Epidermal melanocyte (primary cell): ENCODE data around the gene GATAD2A.

Source experiments
- DNase-seq: peaks from one replicate; pipeline ENCODE4 v3.0.0; 2011; ENCODE audit warnings: low spot score; ENCODE audit not compliant: insufficient read length

The GATAD2A gene

GRCh38 chr19:19507354-19507753 lies 101.9 kb downstream of the GATAD2A start:
- DNase-seq, result no peak

DNA sequence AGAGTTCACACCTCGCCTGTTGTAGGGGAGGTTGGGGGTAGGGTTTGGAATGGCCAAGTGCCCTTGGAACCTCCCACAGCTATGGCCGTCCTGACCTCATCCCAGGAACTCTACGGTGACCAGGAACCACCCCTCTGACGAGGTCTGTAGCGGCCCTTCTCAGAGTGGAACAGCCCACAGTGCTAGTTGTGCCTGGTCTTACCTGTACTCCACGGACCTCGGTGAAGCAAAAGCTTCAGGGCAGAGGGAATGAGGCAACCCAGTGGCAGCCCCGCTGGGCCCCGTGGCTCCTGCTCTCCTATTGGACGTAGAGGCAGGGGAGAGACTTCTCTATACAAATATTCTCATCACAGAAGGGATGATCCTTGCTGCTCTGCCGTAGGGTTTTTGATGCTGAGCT lies 102.7 kb downstream of the GATAD2A start:
- DNase-seq, result no peak

DNA sequence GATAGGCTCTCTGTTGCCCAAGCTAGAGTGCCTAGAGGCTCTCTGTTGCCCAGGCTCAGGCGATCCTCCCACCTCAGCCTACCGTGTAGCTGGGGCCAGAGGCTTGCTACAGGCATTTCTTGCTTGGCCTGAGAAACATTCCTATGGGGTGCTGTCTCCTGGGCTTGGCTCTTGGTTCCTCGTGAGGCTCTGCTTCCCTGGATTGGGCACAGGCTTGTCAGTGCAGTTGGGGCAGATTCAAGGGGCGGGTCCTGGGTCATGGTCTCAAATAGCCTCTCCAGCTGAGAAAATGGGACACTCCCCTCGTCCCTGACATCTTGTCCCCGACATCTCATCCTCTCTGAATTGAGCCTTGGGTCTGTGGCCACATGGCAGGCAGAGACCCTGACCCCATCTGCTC lies 105.0 kb downstream of the GATAD2A start:
- DNase-seq, result no peak

DNA sequence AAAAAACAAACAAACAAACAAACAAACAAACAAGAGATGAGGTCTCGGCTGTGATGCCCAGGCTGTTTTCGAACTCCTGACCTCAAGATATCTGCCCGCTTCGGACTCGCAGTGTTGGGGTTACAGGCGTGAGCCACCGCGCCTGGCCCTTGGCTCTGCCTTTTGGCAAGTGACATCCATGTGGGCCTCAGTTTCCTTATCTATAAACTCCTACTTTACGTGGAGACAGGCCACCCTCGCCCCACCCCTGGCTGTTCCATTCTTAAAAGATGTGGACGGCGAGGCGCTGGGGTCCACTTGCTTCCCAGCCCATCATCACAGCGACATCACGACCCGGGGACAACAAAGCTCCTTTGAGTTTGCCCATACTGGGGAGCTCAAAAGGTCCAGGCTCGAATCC lies 108.2 kb downstream of the GATAD2A start:
- DNase-seq, result no peak

- no peak for DNase-seq
Measured at GRCh38 chr19:19514215-19514657, 108.8 kb downstream of the GATAD2A start.

DNA sequence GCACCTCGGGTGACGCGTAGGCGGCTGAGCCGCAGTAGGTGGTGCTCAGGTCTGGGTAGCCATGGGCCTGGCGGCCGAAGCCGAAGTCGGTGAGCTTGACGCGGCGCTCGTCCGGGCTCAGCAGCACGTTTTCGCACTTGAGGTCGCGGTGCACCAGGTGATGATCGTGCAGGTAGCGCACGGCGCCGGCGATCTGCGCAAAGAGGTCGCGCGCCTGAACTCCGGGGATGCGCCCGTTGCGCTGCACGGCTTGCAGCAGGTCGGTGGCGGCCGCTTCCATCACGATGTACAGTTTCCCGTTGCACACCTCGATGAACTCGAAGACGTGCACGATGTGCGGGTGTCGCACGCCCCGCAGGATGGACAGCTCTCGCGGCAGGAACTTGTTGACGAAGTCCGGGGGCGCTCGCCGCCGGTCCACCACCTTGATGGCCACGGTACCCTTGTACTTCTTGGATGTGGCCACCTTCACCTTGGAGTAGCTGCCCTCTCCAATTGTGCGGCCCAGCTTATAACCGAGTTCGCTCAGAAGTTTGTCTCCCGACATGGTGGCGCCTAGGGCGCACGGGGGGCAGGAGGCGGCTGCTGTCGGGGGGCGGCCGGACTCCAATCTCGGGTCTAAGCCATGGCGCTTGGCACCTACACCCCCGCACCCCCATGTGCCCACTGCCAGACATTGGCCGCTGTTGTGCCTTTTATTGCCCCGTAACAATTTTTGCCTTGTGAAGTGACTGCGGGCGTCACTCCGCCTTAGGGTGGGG lies 109.6 kb downstream of the GATAD2A start, which contains the start of gene TSSK6:
TSSK6 (minus strand) TSS at position 668 of the 761 bp plus-strand sequence; CDS start at position 547, 121 bp downstream.
- DNase-seq, result no peak

- DNase-seq, result peak; percentile 97
Measured at GRCh38 chr19:19515642-19516519, 110.4 kb downstream of the GATAD2A start, which contains the start of gene NDUFA13. TSS of gene NDUFA13 (plus strand) at chr19:19516225. CDS start at chr19:19516239, 14 bp downstream.

DNA sequence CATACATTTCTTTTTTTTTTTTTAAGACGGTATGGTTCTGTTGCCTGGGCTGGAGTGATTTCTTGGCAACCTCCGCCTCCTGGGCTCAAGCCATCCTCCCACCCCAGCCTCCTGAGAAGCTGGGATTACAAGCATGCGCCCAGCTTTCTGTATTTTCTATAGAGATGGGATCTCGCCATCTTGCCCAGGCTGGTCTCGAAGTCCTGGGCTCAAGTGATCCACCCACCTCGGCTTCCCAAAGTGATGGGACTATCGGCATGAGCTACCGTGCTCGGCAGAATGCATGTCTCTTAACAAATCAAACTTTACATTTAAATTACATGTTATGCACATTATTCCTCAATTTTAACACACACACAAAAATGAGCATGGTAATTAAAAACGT lies 111.8 kb downstream of the GATAD2A start:
- no peak for DNase-seq

GRCh38 chr19:19520989-19521388 lies 115.5 kb downstream of the GATAD2A start:
- no peak for DNase-seq

GRCh38 chr19:19523177-19523576 lies 117.7 kb downstream of the GATAD2A start:
- no peak for DNase-seq

- no peak for DNase-seq
Measured at GRCh38 chr19:19524053-19524452, 118.6 kb downstream of the GATAD2A start.

DNA sequence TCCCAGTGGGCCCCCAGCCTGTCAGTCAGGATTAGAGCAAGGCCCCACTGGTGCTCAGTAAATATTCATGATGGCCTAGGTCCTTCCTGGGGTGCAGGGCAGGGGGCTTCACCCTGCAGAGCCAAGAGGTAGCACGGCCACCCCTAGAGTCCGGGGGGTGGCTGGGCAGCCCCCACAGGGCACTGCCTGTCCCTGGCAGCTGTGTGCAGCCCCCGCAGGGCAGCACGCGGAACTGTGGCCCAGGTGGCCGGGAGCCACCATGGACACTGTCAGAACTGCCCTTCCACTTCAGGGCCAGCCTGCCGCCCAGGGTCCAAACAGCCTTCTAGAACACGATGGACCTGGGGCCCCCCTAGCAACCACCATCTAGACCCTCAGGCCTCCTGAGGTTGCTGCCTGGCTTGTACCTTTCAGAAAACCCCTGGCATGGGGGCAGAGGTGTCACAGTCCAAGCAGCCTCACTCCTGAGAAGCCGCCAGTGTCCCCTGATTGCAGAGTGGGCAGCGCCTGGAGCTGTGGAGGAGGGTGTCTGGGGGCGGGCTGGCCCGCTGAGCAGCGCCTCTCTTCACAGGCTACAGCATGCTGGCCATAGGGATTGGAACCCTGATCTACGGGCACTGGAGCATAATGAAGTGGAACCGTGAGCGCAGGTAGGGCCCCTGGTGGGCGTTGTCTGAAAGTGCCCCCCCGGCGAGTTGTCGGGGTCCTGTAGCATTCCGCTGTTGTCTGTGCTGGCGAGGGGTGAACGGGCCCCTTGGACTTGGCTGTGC lies 120.3 kb downstream of the GATAD2A start:
- DNase-seq, result no peak

GRCh38 chr19:19526581-19527370 lies 121.3 kb downstream of the GATAD2A start:
- DNase-seq, result no peak

DNA sequence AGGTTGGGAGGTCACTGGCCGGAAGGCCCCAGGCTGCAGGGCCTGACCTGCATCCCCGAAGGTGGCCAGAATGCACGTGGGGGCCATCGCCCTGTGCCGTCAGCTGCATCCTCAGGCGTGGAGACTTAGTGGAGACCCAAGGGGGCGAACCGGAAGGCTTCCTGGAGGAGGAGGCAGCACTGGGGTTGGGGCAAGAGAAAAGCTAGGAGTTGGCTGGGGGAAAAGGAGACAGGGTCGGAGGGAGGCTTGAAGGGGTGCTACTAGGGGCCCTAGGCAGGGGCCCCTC lies 121.8 kb downstream of the GATAD2A start:
- DNase-seq, result no peak

DNA sequence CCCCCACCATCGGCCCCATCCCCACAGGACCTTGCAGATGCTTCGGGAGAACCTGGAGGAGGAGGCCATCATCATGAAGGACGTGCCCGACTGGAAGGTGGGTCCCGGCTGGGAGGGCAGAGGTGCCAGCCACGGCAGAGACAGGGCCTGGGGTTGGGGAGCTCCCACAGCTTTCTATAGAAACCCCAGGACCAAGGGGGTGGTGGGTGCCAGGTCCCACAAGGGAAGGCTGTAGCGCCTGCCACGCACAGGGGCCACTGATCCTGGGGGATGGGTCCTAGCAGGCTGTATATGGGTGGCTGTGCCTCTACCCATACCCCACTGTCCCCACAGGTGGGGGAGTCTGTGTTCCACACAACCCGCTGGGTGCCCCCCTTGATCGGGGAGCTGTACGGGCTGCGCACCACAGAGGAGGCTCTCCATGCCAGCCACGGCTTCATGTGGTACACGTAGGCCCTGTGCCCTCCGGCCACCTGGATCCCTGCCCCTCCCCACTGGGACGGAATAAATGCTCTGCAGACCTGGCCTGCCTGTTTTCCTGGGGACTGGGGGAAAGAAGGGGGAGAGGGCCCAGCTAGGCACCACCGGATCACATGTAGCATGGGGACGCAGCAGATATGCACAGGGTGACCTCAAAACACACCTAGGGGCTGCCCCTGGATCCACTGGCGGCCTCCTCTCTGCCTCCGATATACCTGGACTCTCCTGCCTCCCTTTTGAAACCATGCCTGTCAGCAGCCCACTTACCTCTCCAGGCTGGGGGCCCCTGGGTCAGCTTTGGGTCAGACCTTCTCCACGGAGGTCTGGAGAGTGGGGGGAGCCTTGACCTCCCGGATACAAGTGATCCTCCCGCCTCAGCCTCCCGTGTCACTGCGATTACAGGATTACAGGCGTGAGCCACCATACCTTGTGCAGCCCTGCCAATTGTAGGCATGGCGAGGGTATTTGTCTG lies 122.5 kb downstream of the GATAD2A start:
- no peak for DNase-seq

DNA sequence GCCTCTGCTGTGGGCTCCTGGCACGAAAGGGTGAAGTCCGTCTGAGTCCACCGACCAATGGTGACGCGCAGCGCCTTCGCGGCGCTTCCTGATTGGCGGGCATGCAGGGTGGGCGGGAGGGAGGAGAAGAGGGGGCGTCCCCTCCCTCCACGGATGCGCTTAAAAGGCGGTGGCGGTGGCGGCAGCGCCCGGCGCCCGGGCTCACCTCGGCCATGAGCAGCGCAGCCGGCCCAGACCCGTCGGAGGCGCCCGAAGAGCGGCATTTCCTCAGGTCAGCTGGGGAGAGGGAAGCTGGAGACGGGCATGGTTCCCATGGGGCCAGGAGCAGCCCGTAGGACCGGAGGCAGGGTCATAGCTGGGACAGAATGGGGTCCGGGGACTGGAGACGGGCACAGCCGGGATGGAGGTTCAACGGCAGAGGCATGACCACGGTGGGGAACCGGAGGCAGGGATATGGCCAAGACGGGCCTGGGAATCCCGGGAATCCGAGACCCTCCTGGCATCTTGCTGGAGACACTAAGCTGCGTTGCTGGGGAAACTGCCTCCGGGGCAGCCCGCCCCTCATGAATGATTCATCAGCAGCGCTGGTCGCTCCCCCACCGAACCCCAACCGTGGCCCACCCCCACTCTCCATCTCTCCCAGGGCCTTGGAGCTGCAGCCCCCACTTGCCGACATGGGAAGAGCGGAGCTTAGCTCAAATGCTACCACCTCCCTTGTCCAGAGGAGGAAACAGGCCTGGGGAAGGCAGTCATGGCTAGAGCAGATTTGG lies 123.4 kb downstream of the GATAD2A start, which contains the start of gene YJEFN3:
YJEFN3 (plus strand) TSS at position 191 of the 770 bp plus-strand sequence; CDS start at position 213, 22 bp downstream.
- DNase-seq, result no peak

GRCh38 chr19:19529783-19530422 lies 124.4 kb downstream of the GATAD2A start:
- no peak for DNase-seq

DNA sequence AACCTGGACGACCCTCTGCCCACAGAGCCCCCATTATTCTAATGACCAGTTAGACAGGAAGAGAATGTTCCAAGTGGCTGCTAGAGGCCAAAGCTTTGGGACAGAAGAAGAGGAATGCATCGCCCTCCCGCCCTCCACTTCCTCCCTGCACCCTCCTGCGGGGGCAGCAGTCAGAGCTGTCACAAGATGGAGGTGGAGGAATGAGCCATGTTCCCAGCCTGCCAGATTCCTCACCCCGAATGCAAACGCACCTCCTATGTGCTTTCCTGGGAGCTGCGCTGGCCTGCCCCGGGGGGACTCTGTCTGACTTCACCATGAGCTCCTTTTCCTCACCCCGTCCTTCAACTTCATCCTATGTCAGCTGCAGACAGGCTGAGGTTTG lies 124.9 kb downstream of the GATAD2A start:
- DNase-seq, result no peak
